Esophagus muscularis mucosa (tissue), 4 donors: ENCODE results near the gene ZNF469. TPM values are rescaled to one million over a fixed set of nuclear protein-coding genes. Genes with fewer than 3 reads are reported as not detected.

Experiments used
- DNase-seq: peaks from one replicate; pipeline ENCODE4 v3.0.0-alpha.2; 2017; ENCODE audit errors: extremely low spot score
- H3K27ac ChIP-seq, 4 donors: fragments of 200-600 bp; sonication (generic); replicated peaks in 1 of 4; 1 replicate in 3 of 4; 2 replicates in 1 of 4; pipeline ENCODE4 v1.5.1; 2016 to 2019; ENCODE audit warnings: mild to moderate bottlenecking in 1 of 4
- H3K27me3 ChIP-seq, 4 donors: fragments of 200-600 bp; sonication (generic); one replicate each; pipeline versions ENCODE4 v1.5.1 to v1.6.0; 2016 to 2019
- H3K36me3 ChIP-seq, 4 donors: fragments of 200-600 bp; sonication (generic); one replicate each; pipeline ENCODE4 v1.5.1; 2016 to 2019
- H3K4me1 ChIP-seq, 4 donors: fragments of 200-600 bp; sonication (generic); one replicate each; pipeline ENCODE4 v1.5.1; 2016 to 2019
- H3K4me3 ChIP-seq, 4 donors: fragments of 200-600 bp; sonication (generic); 1 replicate in 2 of 4; 2 replicates in 2 of 4; pipeline ENCODE4 v1.5.1; 2016 to 2019; ENCODE audit warnings: mild to moderate bottlenecking in 4 of 4, moderate library complexity in 1 of 4
- H3K9me3 ChIP-seq, 4 donors: fragments of 200-600 bp; sonication (generic); 1 replicate in 3 of 4; 2 replicates in 1 of 4; pipeline ENCODE4 v1.5.1; 2016 to 2019
- EP300 ChIP-seq: sonication (generic); formaldehyde crosslinking; IDR thresholded peaks from one replicate; pipeline ENCODE4 v1.6.1; 2017; ENCODE audit warnings: antibody characterized with exemption
- POLR2A ChIP-seq: fragments of 450-650 bp; IDR thresholded peaks from one replicate; pipeline ENCODE4 v1.6.1; 2017; ENCODE audit warnings: antibody characterized with exemption, moderate library complexity, mild to moderate bottlenecking, low read depth
- POLR2AphosphoS5 ChIP-seq, 2 donors: sonication (generic); formaldehyde crosslinking; IDR thresholded peaks; one replicate each; pipeline ENCODE4 v1.6.1; 2017; ENCODE audit warnings: antibody characterized with exemption in 2 of 2
- WGBS: methylation state at CpG from one replicate; pipeline ENCODE4 v1.1.5; 2018; 5-methylcytosine and 5-hydroxymethylcytosine counted together
- intact Hi-C: fragments of 100-400 bp; cut with DNase I; formaldehyde crosslinking; loops from one replicate; pipeline ENCODE4 v1.15.1; 2023
- total RNA-seq, 4 donors: library from RNA; depleted of rRNA; stranded (reverse); fragments of >200 nt; gene quantifications; one replicate each; pipeline versions ENCODE4 v1.1.0 to v1.2.1, GENCODE V29; 2016
- TF ChIP-seq, protein P1 (sequence below), 3 experiments: fragments of 200-600 bp in 2 of 3; fragments of 450-650 bp in 1 of 3; sonication (generic) in 2 of 3; IDR thresholded peaks; one replicate each; pipeline ENCODE4 v1.5.1; 2017 to 2019; ENCODE audit warnings: antibody characterized with exemption in 3 of 3, mild to moderate bottlenecking in 2 of 3, moderate library complexity in 1 of 3

ZNF469 gene
- total RNA-seq, 4 donors from 2014 or later: 1.2 to 3.7 (median 2.2) TPM

DNA sequence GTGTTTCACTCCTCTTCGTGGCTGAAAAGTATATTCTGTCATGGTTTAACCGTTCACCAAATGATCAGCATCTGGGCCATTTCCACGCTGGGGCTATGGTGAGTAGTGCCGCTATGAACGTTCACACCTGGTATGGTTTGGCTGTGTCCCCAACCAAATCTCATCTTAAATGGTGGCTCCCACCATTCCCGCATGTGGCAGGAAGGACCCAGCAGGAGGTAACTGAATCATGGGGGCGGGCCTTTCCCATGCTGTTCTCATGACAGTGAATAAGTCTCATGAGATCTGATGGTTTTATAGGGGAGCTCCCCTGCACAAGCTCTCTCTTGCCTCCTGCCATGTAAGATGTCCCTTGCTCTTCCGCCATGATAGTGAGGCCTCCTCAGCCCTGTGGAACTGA is 45.7 kb upstream of the ZNF469 start:
- 98% methylated on average over 8 of the region's 8 CpGs for whole genome bisulfite sequencing
- no peaks in the 10 kb centered on the region for H3K36me3 ChIP-seq
- intact Hi-C loops: no loop called here

DNA sequence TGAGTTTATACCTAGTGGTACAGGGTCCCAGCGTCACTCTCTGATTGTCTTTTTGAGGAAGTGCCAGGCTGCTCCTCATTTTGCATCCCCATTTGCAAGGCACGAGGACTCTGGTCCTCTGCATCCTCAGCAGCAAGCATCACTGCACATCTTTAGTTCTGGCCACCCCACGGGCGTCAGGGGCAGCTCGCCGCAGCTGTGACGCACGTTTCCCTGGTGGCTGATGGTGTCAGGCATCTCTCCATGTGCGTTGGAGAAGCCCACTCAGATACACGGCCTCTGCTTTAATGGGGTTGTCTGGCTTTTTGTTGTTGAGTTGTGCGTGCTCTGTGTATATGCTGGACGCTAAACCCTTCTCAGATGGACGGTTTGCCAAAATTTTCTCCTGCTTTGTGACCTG is 45.2 kb upstream of the ZNF469 start:
- H3K27ac ChIP-seq: no peak overlapping the region
- intact Hi-C loops: no loop called here
- WGBS: 93% methylated on average over 13 of the region's 13 CpGs
- no peaks in the 10 kb centered on the region for H3K9me3 ChIP-seq
- peaks cover 0 to 7% (median 6%) of the 10 kb centered on the region in 4 donors for H3K4me1 ChIP-seq
- no peaks in the 10 kb centered on the region for H3K36me3 ChIP-seq
- TF ChIP-seq POLR2AphosphoS5 (IDR thresholded peaks at IDR 0.05) (no peak), POLR2A (no peak), EP300 (no peak)
- TF ChIP-seq, protein P1, sequence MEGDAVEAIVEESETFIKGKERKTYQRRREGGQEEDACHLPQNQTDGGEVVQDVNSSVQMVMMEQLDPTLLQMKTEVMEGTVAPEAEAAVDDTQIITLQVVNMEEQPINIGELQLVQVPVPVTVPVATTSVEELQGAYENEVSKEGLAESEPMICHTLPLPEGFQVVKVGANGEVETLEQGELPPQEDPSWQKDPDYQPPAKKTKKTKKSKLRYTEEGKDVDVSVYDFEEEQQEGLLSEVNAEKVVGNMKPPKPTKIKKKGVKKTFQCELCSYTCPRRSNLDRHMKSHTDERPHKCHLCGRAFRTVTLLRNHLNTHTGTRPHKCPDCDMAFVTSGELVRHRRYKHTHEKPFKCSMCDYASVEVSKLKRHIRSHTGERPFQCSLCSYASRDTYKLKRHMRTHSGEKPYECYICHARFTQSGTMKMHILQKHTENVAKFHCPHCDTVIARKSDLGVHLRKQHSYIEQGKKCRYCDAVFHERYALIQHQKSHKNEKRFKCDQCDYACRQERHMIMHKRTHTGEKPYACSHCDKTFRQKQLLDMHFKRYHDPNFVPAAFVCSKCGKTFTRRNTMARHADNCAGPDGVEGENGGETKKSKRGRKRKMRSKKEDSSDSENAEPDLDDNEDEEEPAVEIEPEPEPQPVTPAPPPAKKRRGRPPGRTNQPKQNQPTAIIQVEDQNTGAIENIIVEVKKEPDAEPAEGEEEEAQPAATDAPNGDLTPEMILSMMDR (IDR thresholded peaks at IDR 0.05): no peak
- DNase-seq: no peak
- H3K4me3 ChIP-seq: no peak overlapping the region
- H3K27me3 ChIP-seq: no peaks in the 10 kb centered on the region

More for the DNA sequence above, 45.7 kb upstream of the ZNF469 start:
- Histone ChIP-seq H3K4me3 (no peak overlapping the region), H3K27me3 (no peaks in the 10 kb centered on the region), H3K9me3 (no peaks in the 10 kb centered on the region), H3K27ac (no peak overlapping the region), H3K4me1 (peaks cover 0 to 12% (median 11%) of the 10 kb centered on the region in 4 donors)
- DNase-seq: no peak
- TF ChIP-seq POLR2A (no peak), POLR2AphosphoS5 (IDR thresholded peaks at IDR 0.05) (no peak), EP300 (no peak)
- TF ChIP-seq, protein P1 (IDR thresholded peaks at IDR 0.05): no peak

DNA sequence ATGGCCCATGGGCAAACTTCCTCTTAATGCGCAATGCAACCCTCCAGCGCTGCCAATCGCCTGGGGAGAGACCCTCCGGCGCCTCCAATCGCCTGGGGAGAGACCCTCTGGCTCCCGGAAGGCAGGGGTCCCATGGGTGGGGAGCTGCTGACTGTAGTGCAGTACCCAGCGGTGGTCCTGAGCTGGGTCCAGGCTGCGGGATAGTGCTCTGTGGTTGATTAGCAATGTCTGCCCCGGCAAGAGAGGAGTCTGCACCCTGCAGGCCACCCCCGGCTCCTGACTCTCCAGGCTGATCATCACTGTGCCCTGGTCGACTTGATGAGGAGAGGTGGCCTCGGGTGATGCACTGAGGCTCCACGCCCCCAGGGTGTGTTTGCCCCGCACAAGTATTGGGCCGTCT is 44.6 kb upstream of the ZNF469 start:
- intact Hi-C loops: no loop called here
- Histone ChIP-seq H3K27ac (no peak overlapping the region), H3K4me1 (peaks cover 0 to under 1% (median under 1%) of the 10 kb centered on the region in 4 donors), H3K9me3 (peaks cover 0 to 2% (median 0%) of the 10 kb centered on the region in 4 donors), H3K36me3 (no peaks in the 10 kb centered on the region), H3K4me3 (no peak overlapping the region), H3K27me3 (no peaks in the 10 kb centered on the region)
- TF ChIP-seq EP300 (no peak), POLR2AphosphoS5 (IDR thresholded peaks at IDR 0.05) (no peak), POLR2A (no peak)
- TF ChIP-seq, protein P1 (IDR thresholded peaks at IDR 0.05): no peak
- WGBS: 84% methylated on average over 9 of the region's 16 CpGs
- no peak for DNase-seq

DNA sequence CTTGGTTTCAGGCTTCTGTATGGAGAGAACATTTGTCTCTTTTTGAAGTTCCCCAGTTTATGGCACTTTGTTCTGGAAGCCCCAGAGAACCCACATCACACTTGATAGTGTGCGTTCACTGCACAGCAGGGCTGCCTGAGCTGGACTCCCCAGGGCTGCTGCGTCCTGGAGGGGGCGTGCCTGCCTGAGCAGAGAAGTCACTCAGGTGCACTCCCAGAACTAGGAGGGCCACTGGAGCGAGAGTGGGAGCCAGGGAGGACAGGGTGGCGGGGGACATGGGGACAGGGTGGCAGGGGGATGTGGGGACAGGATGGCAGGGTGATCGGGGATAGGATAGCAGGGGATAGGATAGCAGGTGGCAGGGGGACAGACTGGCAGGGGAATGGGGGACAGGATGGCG is 43.9 kb upstream of the ZNF469 start:
- intact Hi-C loops: no loop called here
- no peaks in the 10 kb centered on the region for H3K4me1 ChIP-seq
- H3K4me3 ChIP-seq: no peak overlapping the region
- H3K27me3 ChIP-seq: no peaks in the 10 kb centered on the region
- H3K9me3 ChIP-seq: peaks cover 0 to 8% (median 0%) of the 10 kb centered on the region in 4 donors
- H3K27ac ChIP-seq: no peak overlapping the region
- TF ChIP-seq, protein P1 (IDR thresholded peaks at IDR 0.05): no peak
- TF ChIP-seq EP300 (no peak), POLR2AphosphoS5 (IDR thresholded peaks at IDR 0.05) (no peak)
- no peak for DNase-seq
- 85% methylated on average over 6 of the region's 7 CpGs for WGBS
- no peaks in the 10 kb centered on the region for H3K36me3 ChIP-seq
